Measurements from ENCODE around the gene ZFYVE21. TPM values are rescaled to one million over a fixed set of nuclear protein-coding genes. Genes with fewer than 3 reads are reported as not detected.

ZFYVE21 gene
- total RNA-seq, 2 donors from 2014 or later: 43.7 to 71.6 TPM

GRCh38 chr14:103740991-103741689, 25.5 kb downstream of the ZFYVE21 start:
- H3K36me3 ChIP-seq: peaks cover 83% of the 10 kb centered on the region

GRCh38 chr14:103741876-103742275, 26.3 kb downstream of the ZFYVE21 start:
- Histone ChIP-seq H3K36me3 (peaks cover 85% of the 10 kb centered on the region), H3K4me1 (peaks cover 0 to 3% of the 10 kb centered on the region in 2 donors), H3K9me3 (no peaks in the 10 kb centered on the region), H3K27me3 (no peaks in the 10 kb centered on the region), H3K4me3 (no peak overlapping the region), H3K27ac (no peak overlapping the region)
- no peak for DNase-seq (ENCODE audit: low spot score)
- no peak for TF ChIP-seq CTCF (IDR thresholded peaks at IDR 0.05)

More at GRCh38 chr14:103740991-103741689, 25.5 kb downstream of the ZFYVE21 start:
- no peak overlapping the region for H3K4me3 ChIP-seq
- peaks cover 0 to 10% of the 10 kb centered on the region in 2 donors for H3K4me1 ChIP-seq
- no peaks in the 10 kb centered on the region for H3K27me3 ChIP-seq
- no peak overlapping the region for H3K27ac ChIP-seq
- TF ChIP-seq CTCF (IDR thresholded peaks at IDR 0.05): no peak
- DNase-seq (ENCODE audit: low spot score): no peak
- H3K9me3 ChIP-seq: no peaks in the 10 kb centered on the region

- H3K27ac ChIP-seq: no peak overlapping the region
- peaks cover 85% of the 10 kb centered on the region for H3K36me3 ChIP-seq
- DNase-seq (ENCODE audit: low spot score): no peak
- H3K4me3 ChIP-seq: no peak overlapping the region
- no peaks in the 10 kb centered on the region for H3K27me3 ChIP-seq
- no peak for TF ChIP-seq CTCF (IDR thresholded peaks at IDR 0.05)
- peaks cover 0 to 3% of the 10 kb centered on the region in 2 donors for H3K4me1 ChIP-seq
- no peaks in the 10 kb centered on the region for H3K9me3 ChIP-seq
Observed at GRCh38 chr14:103742499-103743255, 27.1 kb downstream of the ZFYVE21 start.

GRCh38 chr14:103743691-103744090, 28.1 kb downstream of the ZFYVE21 start:
- TF ChIP-seq CTCF (IDR thresholded peaks at IDR 0.05): no peak
- no peak for DNase-seq (ENCODE audit: low spot score)
- Histone ChIP-seq H3K4me3 (no peak overlapping the region), H3K9me3 (no peaks in the 10 kb centered on the region), H3K36me3 (peaks cover 84% of the 10 kb centered on the region), H3K27ac (no peak overlapping the region), H3K27me3 (no peaks in the 10 kb centered on the region), H3K4me1 (peaks cover 0 to 3% of the 10 kb centered on the region in 2 donors)

- Histone ChIP-seq H3K27me3 (no peaks in the 10 kb centered on the region), H3K4me1 (peaks cover 0 to 3% of the 10 kb centered on the region in 2 donors), H3K36me3 (peaks cover 84% of the 10 kb centered on the region), H3K27ac (no peak overlapping the region), H3K4me3 (no peak overlapping the region), H3K9me3 (no peaks in the 10 kb centered on the region)
- TF ChIP-seq CTCF (IDR thresholded peaks at IDR 0.05): no peak
- no peak for DNase-seq (ENCODE audit: low spot score)
Observed at GRCh38 chr14:103744621-103745395, 29.2 kb downstream of the ZFYVE21 start.
